Erythroblast (primary cell): ENCODE measurements around the gene ATP2A1.

Experiments
- GATA1 ChIP-seq: IDR thresholded peaks from 2 replicates; pipeline ENCODE4 v1.6.1; 2011; ENCODE audit warnings: low read depth, mild to moderate bottlenecking, control low read depth, low read length, moderate library complexity
- POLR2A ChIP-seq: IDR thresholded peaks from 2 replicates; pipeline ENCODE4 v1.6.1; 2011; ENCODE audit warnings: mild to moderate bottlenecking, low read length

- TF ChIP-seq POLR2A (no peak), GATA1 (no peak)
Measured at GRCh38 chr16:28895609-28896008, 17.3 kb downstream of the ATP2A1 start.
